DND-41 (cell line): ENCODE data around the gene RIPOR1.

Experiments
- ATAC-seq: fragments of 200-7000 bp; cut with Tn5 transposase; 3 replicates; pipeline ENCODE4 v1.9.1; 2021; ENCODE audit warnings: low read depth; ENCODE audit not compliant: insufficient read depth
- DNase-seq: peaks from one replicate; pipeline ENCODE4 v3.0.0-alpha.2; 2020
- H2AFZ ChIP-seq: 2 replicates; pipeline ENCODE4 v1.6.0; 2012; ENCODE audit warnings: low read depth, low read length
- H3K27ac ChIP-seq: 2 replicates; pipeline ENCODE4 v1.5.1; 2012; ENCODE audit warnings: low read length, inconsistent platforms
- H3K27me3 ChIP-seq: fragments of 200-600 bp; sonication (generic); 2 replicates; pipeline ENCODE4 v1.6.0; 2012; ENCODE audit warnings: low read length, mild to moderate bottlenecking, inconsistent platforms; ENCODE audit not compliant: insufficient read depth, poor library complexity
- H3K36me3 ChIP-seq: 2 replicates; pipeline ENCODE4 v1.5.1; 2012; ENCODE audit warnings: low read length, inconsistent platforms; ENCODE audit not compliant: insufficient read depth
- H3K4me1 ChIP-seq: 2 replicates; pipeline ENCODE4 v1.5.1; 2012; ENCODE audit warnings: mild to moderate bottlenecking, low read length; ENCODE audit not compliant: insufficient read depth
- H3K4me2 ChIP-seq: 2 replicates; pipeline ENCODE4 v1.6.0; 2012; ENCODE audit warnings: mild to moderate bottlenecking, moderate library complexity, low read length, inconsistent platforms; ENCODE audit not compliant: insufficient read depth
- H3K4me3 ChIP-seq, 2 experiments: fragments of 200-600 bp in 1 of 2; shearing (Covaris generic) in 1 of 2; 2 replicates each; pipeline ENCODE4 v1.5.1; 2012 to 2016; ENCODE audit warnings: inconsistent platforms in 2 of 2, low read length in 2 of 2, mild to moderate bottlenecking in 2 of 2, low read depth in 1 of 2, moderate library complexity in 1 of 2
- H3K79me2 ChIP-seq: 2 replicates; pipeline ENCODE4 v1.6.0; 2012; ENCODE audit warnings: low read length, inconsistent platforms; ENCODE audit not compliant: insufficient read depth
- H3K9ac ChIP-seq: 2 replicates; pipeline ENCODE4 v1.6.0; 2012; ENCODE audit warnings: low read depth, mild to moderate bottlenecking, inconsistent platforms, low read length, moderate library complexity
- H3K9me3 ChIP-seq: 2 replicates; pipeline ENCODE4 v1.5.1; 2012; ENCODE audit warnings: low read length, moderate library complexity, mild to moderate bottlenecking, inconsistent platforms; ENCODE audit not compliant: insufficient read depth, severe bottlenecking
- H4K20me1 ChIP-seq: 2 replicates; pipeline ENCODE4 v1.6.0; 2012; ENCODE audit warnings: low read length; ENCODE audit not compliant: insufficient read depth
- EZH2 ChIP-seq: IDR thresholded peaks from 3 replicates; pipeline ENCODE4 v1.6.1; 2012; ENCODE audit warnings: borderline replicate concordance, low read depth, mild to moderate bottlenecking, moderate library complexity, low read length, inconsistent platforms; ENCODE audit not compliant: severe bottlenecking
- TF ChIP-seq, protein P1 (sequence below): IDR thresholded peaks from 2 replicates; pipeline ENCODE4 v1.5.1; 2012; ENCODE audit warnings: borderline replicate concordance, low read length, moderate library complexity, mild to moderate bottlenecking; ENCODE audit not compliant: poor library complexity, severe bottlenecking; ENCODE audit errors: extremely low read depth

Gene RIPOR1

DNA sequence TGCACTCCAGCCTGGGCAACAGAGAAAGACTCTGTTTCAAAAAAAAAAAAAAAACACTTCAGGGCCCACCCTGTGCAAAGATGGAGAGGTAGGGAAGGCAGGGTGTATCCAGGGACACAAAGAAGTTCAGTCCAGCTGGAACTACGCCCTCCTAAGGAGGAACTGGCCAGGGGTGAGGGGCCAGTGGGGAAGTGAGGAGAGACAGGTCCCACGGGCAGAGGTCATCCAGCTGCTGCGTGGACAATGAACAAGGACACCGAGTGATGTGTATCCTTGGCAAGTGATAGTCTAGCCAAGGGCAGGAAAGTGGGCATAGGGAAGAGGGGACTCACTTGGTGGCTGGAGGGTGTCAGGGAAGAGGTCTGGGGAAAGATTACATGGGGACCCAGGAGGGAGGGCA, 9.4 kb upstream of the RIPOR1 start:
- Histone ChIP-seq H3K4me2 (no peak overlapping the region), H3K27ac (no peak overlapping the region), H4K20me1 (no peaks in the 10 kb centered on the region), H3K79me2 (no peaks in the 10 kb centered on the region), H2AFZ (no peak overlapping the region), H3K9ac (no peak overlapping the region), H3K36me3 (no peaks in the 10 kb centered on the region), H3K4me3 (no peak overlapping the region), H3K9me3 (no peaks in the 10 kb centered on the region), H3K4me1 (peaks cover 17% of the 10 kb centered on the region), H3K27me3 (no peaks in the 10 kb centered on the region)
- no peak for ATAC-seq
- TF ChIP-seq EZH2 = no peak
- TF ChIP-seq, protein P1, sequence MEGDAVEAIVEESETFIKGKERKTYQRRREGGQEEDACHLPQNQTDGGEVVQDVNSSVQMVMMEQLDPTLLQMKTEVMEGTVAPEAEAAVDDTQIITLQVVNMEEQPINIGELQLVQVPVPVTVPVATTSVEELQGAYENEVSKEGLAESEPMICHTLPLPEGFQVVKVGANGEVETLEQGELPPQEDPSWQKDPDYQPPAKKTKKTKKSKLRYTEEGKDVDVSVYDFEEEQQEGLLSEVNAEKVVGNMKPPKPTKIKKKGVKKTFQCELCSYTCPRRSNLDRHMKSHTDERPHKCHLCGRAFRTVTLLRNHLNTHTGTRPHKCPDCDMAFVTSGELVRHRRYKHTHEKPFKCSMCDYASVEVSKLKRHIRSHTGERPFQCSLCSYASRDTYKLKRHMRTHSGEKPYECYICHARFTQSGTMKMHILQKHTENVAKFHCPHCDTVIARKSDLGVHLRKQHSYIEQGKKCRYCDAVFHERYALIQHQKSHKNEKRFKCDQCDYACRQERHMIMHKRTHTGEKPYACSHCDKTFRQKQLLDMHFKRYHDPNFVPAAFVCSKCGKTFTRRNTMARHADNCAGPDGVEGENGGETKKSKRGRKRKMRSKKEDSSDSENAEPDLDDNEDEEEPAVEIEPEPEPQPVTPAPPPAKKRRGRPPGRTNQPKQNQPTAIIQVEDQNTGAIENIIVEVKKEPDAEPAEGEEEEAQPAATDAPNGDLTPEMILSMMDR = no peak
- DNase-seq = no peak

DNA sequence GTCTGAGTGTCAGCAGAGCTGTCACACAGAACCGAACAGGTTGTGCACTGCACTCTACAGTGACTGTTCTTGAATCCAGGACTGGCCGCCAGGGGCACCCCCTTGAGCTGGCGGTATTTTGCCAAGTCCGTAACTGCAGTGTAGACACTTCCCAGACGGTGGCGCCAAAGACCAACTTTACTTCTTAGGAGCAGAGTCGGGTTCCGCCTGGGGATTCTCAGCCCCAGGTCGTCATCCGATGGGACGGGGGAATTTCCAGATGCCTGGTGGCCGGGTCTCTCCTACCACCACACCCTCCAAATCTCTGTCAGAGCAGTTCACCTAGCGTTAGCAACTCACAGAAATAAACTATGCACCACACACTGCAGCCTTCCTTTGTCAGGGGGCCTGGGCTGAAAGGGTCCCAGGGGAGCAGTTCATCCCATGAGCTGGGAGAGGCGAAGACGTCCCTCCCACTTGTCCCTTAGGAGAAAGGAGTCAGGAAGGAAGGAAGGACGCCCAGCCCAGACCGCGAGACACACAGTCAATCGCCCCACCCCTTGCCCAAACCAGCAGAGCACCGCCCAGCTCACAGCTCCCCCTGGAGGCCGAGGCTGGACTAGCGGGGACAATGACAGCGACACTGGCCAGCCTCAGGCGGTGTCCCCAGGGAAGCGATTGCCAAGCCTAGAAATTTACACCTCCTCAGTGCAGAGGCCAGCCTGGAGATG, 7.4 kb upstream of the RIPOR1 start:
- H3K4me2 ChIP-seq = peak overlapping the region; percentile 97
- H3K9ac ChIP-seq = peak overlapping the region; percentile 62
- peak overlapping the region; percentile 29 to 72; a peak in 3 of 4 replicates for H3K4me3 ChIP-seq
- no peaks in the 10 kb centered on the region for H3K79me2 ChIP-seq
- DNase-seq (peak; percentile 96), ATAC-seq (peak; percentile 88)
- no peaks in the 10 kb centered on the region for H4K20me1 ChIP-seq
- TF ChIP-seq, protein P1 = peak; percentile 98
- TF ChIP-seq EZH2 = no peak
- H3K36me3 ChIP-seq = no peaks in the 10 kb centered on the region
- peak overlapping the region; percentile 92 for H2AFZ ChIP-seq
- H3K9me3 ChIP-seq = no peaks in the 10 kb centered on the region
- H3K4me1 ChIP-seq = peaks cover 13% of the 10 kb centered on the region
- peak overlapping the region; percentile 91 for H3K27ac ChIP-seq
- H3K27me3 ChIP-seq = no peaks in the 10 kb centered on the region

DNA sequence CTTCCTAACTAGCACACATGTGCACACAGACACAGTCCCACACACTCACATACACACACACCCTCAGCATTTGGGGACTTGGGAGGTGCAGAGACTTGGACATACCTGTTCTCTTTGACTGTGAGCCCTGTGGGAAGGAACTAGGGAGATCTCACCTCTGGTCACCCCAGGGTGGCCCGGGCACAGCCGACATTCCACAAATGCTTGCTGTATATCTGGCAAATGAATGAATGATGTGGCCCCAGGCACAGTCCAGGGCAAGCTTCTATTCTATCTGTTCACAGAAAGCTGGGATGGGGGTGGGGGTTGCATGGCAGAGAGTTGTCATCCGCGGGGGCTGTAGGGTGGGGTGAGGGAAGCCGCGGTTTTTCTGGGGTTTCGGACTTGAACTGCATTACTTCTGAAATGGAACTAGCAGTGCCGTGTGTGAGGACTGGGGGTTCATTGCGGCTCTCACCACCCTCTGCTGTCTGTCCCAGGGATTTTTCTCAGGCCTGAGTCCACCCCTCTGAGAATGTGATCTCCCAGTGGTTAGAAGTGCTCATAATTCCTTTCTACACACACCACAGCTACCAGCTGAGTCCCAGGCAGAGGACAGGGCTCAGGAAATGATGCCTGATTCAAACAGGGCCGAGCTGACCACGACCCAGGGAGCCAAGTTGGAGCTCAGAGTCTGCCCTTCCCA, 3.3 kb upstream of the RIPOR1 start:
- no peak overlapping the region for H2AFZ ChIP-seq
- no peak overlapping the region for H3K4me2 ChIP-seq
- no peak for ATAC-seq
- H3K27me3 ChIP-seq = no peaks in the 10 kb centered on the region
- H3K9ac ChIP-seq = no peak overlapping the region
- peaks cover 33% of the 10 kb centered on the region for H3K4me1 ChIP-seq
- H3K27ac ChIP-seq = no peak overlapping the region
- no peaks in the 10 kb centered on the region for H3K36me3 ChIP-seq
- peaks cover 7% of the 10 kb centered on the region for H3K79me2 ChIP-seq
- no peak for TF ChIP-seq EZH2
- TF ChIP-seq, protein P1 = no peak
- DNase-seq = no peak
- H3K9me3 ChIP-seq = no peaks in the 10 kb centered on the region
- no peaks in the 10 kb centered on the region for H4K20me1 ChIP-seq
- H3K4me3 ChIP-seq = no peak overlapping the region
